MM.1S (cell line): ENCODE results near the gene POLG2.

Source experiments
- DNase-seq: peaks from one replicate; pipeline ENCODE4 v3.0.0-alpha.2; 2015
- H2AFZ ChIP-seq: fragments of 300-600 bp; sonication (generic); 2 replicates; pipeline ENCODE4 v1.6.0; 2016; ENCODE audit warnings: antibody characterized with exemption, low read length
- H3F3A ChIP-seq: fragments of 300-600 bp; sonication (generic); 2 replicates; pipeline ENCODE4 v1.6.1; 2016; ENCODE audit warnings: mild to moderate bottlenecking, antibody characterized with exemption, low read length, moderate library complexity, mixed read lengths; ENCODE audit not compliant: insufficient read depth
- H3K27ac ChIP-seq: fragments of 300-600 bp; sonication (generic); 2 replicates; pipeline ENCODE4 v1.5.1; 2016; ENCODE audit warnings: mild to moderate bottlenecking, low read length
- H3K27me3 ChIP-seq: fragments of 300-600 bp; sonication (generic); replicated peaks from 2 replicates; pipeline ENCODE4 v1.6.0; 2016; ENCODE audit warnings: low read length; ENCODE audit not compliant: insufficient read depth
- H3K36me3 ChIP-seq: fragments of 300-600 bp; sonication (generic); replicated peaks from 2 replicates; pipeline ENCODE4 v1.6.1; 2016; ENCODE audit warnings: mild to moderate bottlenecking, low read length, mixed read lengths; ENCODE audit not compliant: insufficient read depth
- H3K4me1 ChIP-seq: fragments of 300-600 bp; sonication (generic); 2 replicates; pipeline ENCODE4 v1.6.1; 2016; ENCODE audit warnings: low read length, mixed read lengths
- H3K4me2 ChIP-seq: fragments of 300-600 bp; sonication (generic); 2 replicates; pipeline ENCODE4 v1.6.0; 2016; ENCODE audit warnings: low read depth, low read length
- H3K4me3 ChIP-seq: fragments of 300-600 bp; sonication (generic); 2 replicates; pipeline ENCODE4 v1.5.1; 2016; ENCODE audit warnings: low read length, mixed read lengths
- H3K79me2 ChIP-seq: fragments of 300-600 bp; sonication (generic); 2 replicates; pipeline ENCODE4 v1.6.1; 2016; ENCODE audit warnings: mixed run types, low read length, mixed read lengths
- H3K9ac ChIP-seq: fragments of 300-600 bp; sonication (generic); 2 replicates; pipeline ENCODE4 v1.6.1; 2016; ENCODE audit warnings: low read length, mixed read lengths
- H3K9me2 ChIP-seq: fragments of 300-600 bp; sonication (generic); replicated peaks from 2 replicates; pipeline ENCODE4 v1.6.1; 2016; ENCODE audit warnings: mild to moderate bottlenecking, low read length, mixed read lengths; ENCODE audit not compliant: insufficient read depth
- H3K9me3 ChIP-seq: fragments of 300-600 bp; sonication (generic); replicated peaks from 2 replicates; pipeline ENCODE4 v1.6.1; 2016; ENCODE audit warnings: mild to moderate bottlenecking, low read length, mixed read lengths; ENCODE audit not compliant: insufficient read depth
- H4K20me1 ChIP-seq: fragments of 300-600 bp; sonication (generic); 2 replicates; pipeline ENCODE4 v1.6.1; 2016; ENCODE audit warnings: mild to moderate bottlenecking, low read length, moderate library complexity, mixed read lengths; ENCODE audit not compliant: insufficient read depth
- EZH2 ChIP-seq: fragments of 300-600 bp; sonication (generic); optimal IDR thresholded peaks from 2 replicates; pipeline ENCODE3; 2017; ENCODE audit warnings: low read depth, mild to moderate bottlenecking, antibody characterized with exemption, low read length, mixed read lengths
- EZH2phosphoT487 ChIP-seq: fragments of 300-600 bp; sonication (generic); IDR thresholded peaks from 2 replicates; pipeline ENCODE4 v1.6.1; 2018; ENCODE audit warnings: antibody characterized with exemption, low read length
- TF ChIP-seq, protein P1 (sequence below): fragments of 300-600 bp; sonication (generic); IDR thresholded peaks from 2 replicates; pipeline ENCODE4 v1.5.1; 2016; ENCODE audit warnings: antibody characterized with exemption, low read length, mixed read lengths

Gene POLG2

DNA sequence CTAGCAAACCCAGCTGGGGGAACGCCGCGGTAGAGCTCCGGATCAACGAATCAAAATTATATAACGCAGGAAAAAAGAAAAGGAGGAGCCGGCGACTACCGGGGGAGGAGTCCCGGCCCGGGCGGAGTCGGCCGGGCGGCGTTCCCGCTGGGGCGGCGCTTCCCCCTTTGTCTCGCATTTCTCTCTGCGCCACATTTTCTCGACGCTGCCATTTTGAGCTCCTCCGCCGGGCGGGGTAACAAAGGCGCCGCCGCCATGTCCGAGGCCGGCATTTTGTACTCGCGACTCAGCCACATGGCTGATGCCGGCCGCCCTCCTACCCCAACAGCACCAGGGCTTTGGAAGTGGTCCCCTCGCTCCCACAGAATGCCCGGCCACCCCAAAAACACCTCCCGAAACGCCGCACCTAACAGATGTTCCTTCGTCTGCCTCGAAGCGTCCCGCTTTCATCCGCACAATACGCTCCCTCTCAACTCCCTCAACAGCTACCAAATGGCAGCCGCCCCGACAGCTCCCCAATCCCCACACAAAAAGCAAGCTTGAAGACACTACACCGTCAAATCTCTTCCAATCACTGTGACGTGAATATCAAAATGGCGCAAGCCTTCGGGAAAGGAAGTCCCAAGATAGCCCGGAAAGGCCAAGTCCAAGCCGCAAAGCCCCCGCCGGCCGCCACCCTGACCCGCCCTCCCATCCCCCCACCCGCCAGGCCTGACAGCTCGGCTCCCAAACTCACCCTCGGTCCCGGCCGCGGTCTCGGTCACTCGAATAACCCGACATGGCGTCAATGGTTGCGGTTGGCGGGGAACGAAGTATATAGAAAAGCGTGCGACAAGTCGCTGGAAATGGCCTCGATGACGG, 8.7 kb upstream of the POLG2 start:
- H3K4me1 ChIP-seq = peaks cover 38% of the 10 kb centered on the region
- peak; percentile 83 for DNase-seq
- H2AFZ ChIP-seq = no peak overlapping the region
- TF ChIP-seq EZH2 (no peak), EZH2phosphoT487 (no peak)
- TF ChIP-seq, protein P1, sequence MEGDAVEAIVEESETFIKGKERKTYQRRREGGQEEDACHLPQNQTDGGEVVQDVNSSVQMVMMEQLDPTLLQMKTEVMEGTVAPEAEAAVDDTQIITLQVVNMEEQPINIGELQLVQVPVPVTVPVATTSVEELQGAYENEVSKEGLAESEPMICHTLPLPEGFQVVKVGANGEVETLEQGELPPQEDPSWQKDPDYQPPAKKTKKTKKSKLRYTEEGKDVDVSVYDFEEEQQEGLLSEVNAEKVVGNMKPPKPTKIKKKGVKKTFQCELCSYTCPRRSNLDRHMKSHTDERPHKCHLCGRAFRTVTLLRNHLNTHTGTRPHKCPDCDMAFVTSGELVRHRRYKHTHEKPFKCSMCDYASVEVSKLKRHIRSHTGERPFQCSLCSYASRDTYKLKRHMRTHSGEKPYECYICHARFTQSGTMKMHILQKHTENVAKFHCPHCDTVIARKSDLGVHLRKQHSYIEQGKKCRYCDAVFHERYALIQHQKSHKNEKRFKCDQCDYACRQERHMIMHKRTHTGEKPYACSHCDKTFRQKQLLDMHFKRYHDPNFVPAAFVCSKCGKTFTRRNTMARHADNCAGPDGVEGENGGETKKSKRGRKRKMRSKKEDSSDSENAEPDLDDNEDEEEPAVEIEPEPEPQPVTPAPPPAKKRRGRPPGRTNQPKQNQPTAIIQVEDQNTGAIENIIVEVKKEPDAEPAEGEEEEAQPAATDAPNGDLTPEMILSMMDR = no peak
- peaks cover 48% of the 10 kb centered on the region for H3F3A ChIP-seq
- H3K4me2 ChIP-seq = peak overlapping the region; percentile 88
- H3K9me3 ChIP-seq = no peaks in the 10 kb centered on the region
- peak overlapping the region; percentile 98 for H3K4me3 ChIP-seq
- H3K79me2 ChIP-seq = peaks cover 89% of the 10 kb centered on the region
- peak overlapping the region; percentile 99 for H3K9ac ChIP-seq
- peak overlapping the region; percentile 96 for H3K27ac ChIP-seq
- H4K20me1 ChIP-seq = peaks cover 41% of the 10 kb centered on the region
- H3K27me3 ChIP-seq = no peaks in the 10 kb centered on the region
- peaks cover 46% of the 10 kb centered on the region for H3K36me3 ChIP-seq
- no peaks in the 10 kb centered on the region for H3K9me2 ChIP-seq

DNA sequence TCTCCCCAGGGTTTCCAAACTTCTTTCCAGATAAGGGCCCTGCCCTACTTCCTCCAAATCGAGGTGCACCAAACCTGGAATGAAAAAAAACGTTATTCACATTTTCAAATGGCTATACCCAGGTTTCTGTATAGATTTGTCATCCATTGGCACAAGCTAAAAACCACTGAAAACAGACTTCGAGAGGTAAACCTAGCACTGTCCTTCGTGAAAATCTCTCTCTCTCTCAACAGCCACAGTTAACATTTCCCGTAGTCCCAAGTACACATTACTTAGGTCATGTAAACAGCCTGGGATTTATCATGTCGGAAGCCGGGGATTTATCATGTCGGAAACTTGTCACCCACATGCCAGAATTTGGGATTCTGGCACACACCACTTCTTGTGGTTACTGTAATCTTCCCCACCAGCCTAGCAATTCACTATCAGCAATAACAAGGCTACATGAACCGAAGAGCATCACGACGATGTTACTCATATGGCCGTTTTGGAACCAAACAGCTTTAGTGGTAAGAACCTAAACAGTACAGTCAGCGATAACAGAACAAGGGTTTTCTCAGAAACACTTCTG, 8.0 kb upstream of the POLG2 start:
- Histone ChIP-seq H2AFZ (no peak overlapping the region), H3K4me3 (peak overlapping the region; percentile 98), H3K27ac (no peak overlapping the region), H3F3A (peaks cover 55% of the 10 kb centered on the region), H4K20me1 (peaks cover 44% of the 10 kb centered on the region), H3K27me3 (no peaks in the 10 kb centered on the region), H3K9me3 (no peaks in the 10 kb centered on the region), H3K9ac (peak overlapping the region; percentile 99; the same call in 1 of the 2 replicates), H3K79me2 (peaks cover 90% of the 10 kb centered on the region), H3K4me1 (peaks cover 41% of the 10 kb centered on the region), H3K9me2 (no peaks in the 10 kb centered on the region), H3K4me2 (peak overlapping the region; percentile 88), H3K36me3 (peaks cover 45% of the 10 kb centered on the region)
- TF ChIP-seq, protein P1 = no peak
- TF ChIP-seq EZH2 = no peak
- no peak for TF ChIP-seq EZH2phosphoT487
- DNase-seq = no peak

DNA sequence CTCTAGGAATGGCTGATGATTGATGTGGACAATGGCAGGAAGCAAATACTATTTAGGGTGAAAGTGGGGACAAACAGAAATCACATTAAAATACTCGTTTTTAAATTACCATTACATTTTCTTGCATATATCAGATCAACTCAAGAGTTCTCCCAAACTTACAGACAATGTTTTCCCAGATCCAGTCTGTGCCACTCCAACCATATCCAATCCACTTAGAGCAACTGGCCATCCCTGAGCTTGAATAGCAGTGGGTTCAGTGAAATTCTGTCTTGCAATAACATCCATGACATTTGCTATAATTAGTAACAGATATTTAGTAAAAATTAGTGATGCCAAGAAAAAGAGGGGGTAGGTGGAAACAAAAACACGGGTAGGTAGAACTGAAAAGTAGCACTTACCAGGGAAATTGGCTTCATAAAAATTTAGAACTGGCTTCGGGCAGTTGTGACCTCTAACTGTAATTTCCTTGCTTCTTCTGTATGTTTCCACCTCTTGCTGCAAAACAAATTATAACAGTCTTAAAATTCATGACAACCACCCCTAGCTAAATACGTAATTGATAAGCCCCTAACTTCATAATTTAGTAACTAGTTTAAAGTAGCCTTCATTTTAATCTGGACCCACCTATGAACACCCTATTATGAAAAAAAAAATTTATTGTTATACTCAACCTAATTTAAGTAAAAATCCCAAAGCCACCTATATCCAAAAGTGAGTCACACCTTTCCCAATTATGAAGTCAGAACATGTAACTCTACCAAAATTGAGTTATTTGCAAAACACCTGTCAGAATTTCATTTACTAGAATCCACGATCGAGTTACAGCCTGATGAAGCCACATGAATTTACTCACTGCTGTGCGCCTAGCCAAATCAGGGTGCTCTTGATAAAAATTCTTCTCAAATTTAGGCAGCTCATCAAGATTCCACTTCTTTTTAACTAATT, 7.2 kb upstream of the POLG2 start:
- Histone ChIP-seq H3K9ac (peak overlapping the region; percentile 99; the same call in 1 of the 2 replicates), H3K9me3 (no peaks in the 10 kb centered on the region), H4K20me1 (peaks cover 48% of the 10 kb centered on the region), H2AFZ (no peak overlapping the region), H3K9me2 (no peaks in the 10 kb centered on the region), H3K4me2 (peak overlapping the region; percentile 88), H3K27me3 (no peaks in the 10 kb centered on the region), H3K27ac (no peak overlapping the region), H3K36me3 (peaks cover 45% of the 10 kb centered on the region), H3K4me1 (peaks cover 43% of the 10 kb centered on the region), H3F3A (peaks cover 62% of the 10 kb centered on the region), H3K79me2 (peaks cover 88% of the 10 kb centered on the region), H3K4me3 (peak overlapping the region; percentile 98)
- TF ChIP-seq EZH2 = no peak
- TF ChIP-seq, protein P1 = no peak
- no peak for TF ChIP-seq EZH2phosphoT487
- no peak for DNase-seq
